ENCODE data around the gene SH3D21. TPM values are rescaled to one million over a fixed set of nuclear protein-coding genes. Genes with fewer than 3 reads are reported as not detected.

Gene SH3D21
- total RNA-seq, result 0.91 and 0.97 TPM in 2 replicates

GRCh38 chr1:36306210-36306901 is at the start of gene SH3D21:
TSS of gene SH3D21 (plus strand) at chr1:36306368. CDS start at chr1:36306421, 53 bp downstream.

DNA sequence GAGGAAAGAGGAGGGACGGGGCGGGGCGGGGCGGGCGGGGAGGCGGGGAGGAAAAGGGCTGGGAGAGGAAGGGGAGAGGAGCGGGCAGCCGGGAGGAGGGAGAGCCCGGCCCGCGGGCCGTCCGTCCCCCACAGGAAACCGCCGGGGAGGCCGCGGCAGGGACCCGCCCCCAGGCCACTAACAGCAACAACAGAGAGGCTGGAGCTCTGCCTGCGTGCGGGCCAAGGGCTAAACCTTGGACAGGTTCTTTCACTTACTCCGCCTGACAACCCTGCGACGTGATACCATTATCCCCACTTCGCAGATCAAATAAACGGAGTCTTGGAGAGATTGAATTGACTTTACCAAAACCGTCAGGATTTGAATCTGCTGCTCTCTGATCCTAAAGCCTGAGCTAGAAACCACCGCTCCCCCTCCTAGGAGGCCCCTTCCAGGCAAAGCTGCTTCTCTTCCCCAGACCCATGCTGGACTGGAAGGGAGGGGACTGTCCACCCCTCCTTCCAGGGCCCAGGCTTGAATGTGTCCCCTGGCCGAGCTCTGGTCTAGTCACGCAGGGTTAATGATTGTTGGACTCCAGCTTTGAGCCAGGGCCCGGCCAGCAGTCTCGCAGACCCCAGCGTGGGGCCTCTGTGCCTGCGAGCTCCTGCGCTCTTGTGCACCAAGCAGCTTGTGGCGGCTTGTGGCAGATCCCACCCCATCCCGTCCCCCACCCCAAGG is 17.6 kb downstream of the SH3D21 start, which contains the start of gene EVA1B:
TSS of gene EVA1B (minus strand) at position 10 of the 717 bp plus-strand sequence. CDS start 608 bp downstream, outside the sequence.

Other genes starting within 250 kb of the SH3D21 start
- gene TEKT2, start 222.3 kb upstream of the SH3D21 start, total RNA-seq, result 0.15 and 0.32 TPM in 2 replicates
- 39.3 and 42.2 TPM in 2 replicates for gene ADPRS, start 217.5 kb upstream of the SH3D21 start, total RNA-seq
- under 0.01 and 0.76 TPM in 2 replicates for gene COL8A2, start 181.1 kb upstream of the SH3D21 start, total RNA-seq
- 146 and 167 TPM in 2 replicates for gene TRAPPC3, start 156.9 kb upstream of the SH3D21 start, total RNA-seq
- 62.4 and 93.2 TPM in 2 replicates for gene MAP7D1, start 150.2 kb upstream of the SH3D21 start, total RNA-seq
- 95.2 and 127 TPM in 2 replicates for gene THRAP3, start 81.9 kb upstream of the SH3D21 start, total RNA-seq
- gene EVA1B, start 17.3 kb downstream of the SH3D21 start, total RNA-seq, result 170 and 275 TPM in 2 replicates
- gene STK40, start 79.6 kb downstream of the SH3D21 start, total RNA-seq, result 10.7 and 14.7 TPM in 2 replicates
- 11.1 and 13.3 TPM in 2 replicates for gene LSM10, start 91.5 kb downstream of the SH3D21 start, total RNA-seq
- 4.9 and 5.5 TPM in 2 replicates for gene OSCP1, start 144.1 kb downstream of the SH3D21 start, total RNA-seq
- gene MRPS15, start 158.0 kb downstream of the SH3D21 start, total RNA-seq, result 82.8 and 97.4 TPM in 2 replicates
- not detected in 2 replicates for gene CSF3R, start 176.5 kb downstream of the SH3D21 start, total RNA-seq

All from epithelial cell of umbilical artery (primary cell).